Islet of Langerhans (tissue), 1 donor: ENCODE results near the gene AGPAT3.

Source experiments
- FAIRE-seq: peaks from one replicate; lab custom pipeline; 2011; peaks lifted over from hg19 to GRCh38; lab: Jason Lieb, UNC

The AGPAT3 gene

GRCh38 chr21:43981151-43981870, 116.3 kb downstream of the AGPAT3 start:
- FAIRE-seq = no peak

GRCh38 chr21:43981871-43982210, 116.8 kb downstream of the AGPAT3 start:
- FAIRE-seq = no peak

GRCh38 chr21:43982489-43983078, 117.6 kb downstream of the AGPAT3 start:
- FAIRE-seq = no peak

- no peak for FAIRE-seq
Measured at GRCh38 chr21:43983390-43983789, 118.4 kb downstream of the AGPAT3 start.

GRCh38 chr21:43983860-43984420, 118.9 kb downstream of the AGPAT3 start:
- FAIRE-seq = no peak

GRCh38 chr21:43984905-43985689, 120.1 kb downstream of the AGPAT3 start:
- no peak for FAIRE-seq

GRCh38 chr21:43985690-43986251, 120.7 kb downstream of the AGPAT3 start:
- no peak for FAIRE-seq

GRCh38 chr21:43986544-43987451, 121.8 kb downstream of the AGPAT3 start:
- no peak for FAIRE-seq

- no peak for FAIRE-seq
Measured at GRCh38 chr21:43987509-43987908, 122.5 kb downstream of the AGPAT3 start.

- no peak for FAIRE-seq
Measured at GRCh38 chr21:43988016-43988415, 123.0 kb downstream of the AGPAT3 start.

- no peak for FAIRE-seq
Measured at GRCh38 chr21:43988506-43989230, 123.6 kb downstream of the AGPAT3 start.

GRCh38 chr21:43989401-43989800, 124.4 kb downstream of the AGPAT3 start:
- no peak for FAIRE-seq

GRCh38 chr21:43991447-43991991, 126.5 kb downstream of the AGPAT3 start:
- FAIRE-seq = no peak

GRCh38 chr21:43992121-43992520, 127.1 kb downstream of the AGPAT3 start:
- no peak for FAIRE-seq

GRCh38 chr21:43993420-43993934, 128.5 kb downstream of the AGPAT3 start:
- no peak for FAIRE-seq

- FAIRE-seq = no peak
Measured at GRCh38 chr21:43994085-43994484, 129.1 kb downstream of the AGPAT3 start.

GRCh38 chr21:43994646-43995045, 129.6 kb downstream of the AGPAT3 start:
- FAIRE-seq = no peak

GRCh38 chr21:43995521-43996105, 130.6 kb downstream of the AGPAT3 start:
- FAIRE-seq = no peak

GRCh38 chr21:43997766-43998742, 133.0 kb downstream of the AGPAT3 start:
- FAIRE-seq = no peak
